Measurements from ENCODE around the gene POPDC3.
A peak's percentile ranks its signal among the peaks of the same experiment; 100 is the strongest.

POPDC3 gene

DNA sequence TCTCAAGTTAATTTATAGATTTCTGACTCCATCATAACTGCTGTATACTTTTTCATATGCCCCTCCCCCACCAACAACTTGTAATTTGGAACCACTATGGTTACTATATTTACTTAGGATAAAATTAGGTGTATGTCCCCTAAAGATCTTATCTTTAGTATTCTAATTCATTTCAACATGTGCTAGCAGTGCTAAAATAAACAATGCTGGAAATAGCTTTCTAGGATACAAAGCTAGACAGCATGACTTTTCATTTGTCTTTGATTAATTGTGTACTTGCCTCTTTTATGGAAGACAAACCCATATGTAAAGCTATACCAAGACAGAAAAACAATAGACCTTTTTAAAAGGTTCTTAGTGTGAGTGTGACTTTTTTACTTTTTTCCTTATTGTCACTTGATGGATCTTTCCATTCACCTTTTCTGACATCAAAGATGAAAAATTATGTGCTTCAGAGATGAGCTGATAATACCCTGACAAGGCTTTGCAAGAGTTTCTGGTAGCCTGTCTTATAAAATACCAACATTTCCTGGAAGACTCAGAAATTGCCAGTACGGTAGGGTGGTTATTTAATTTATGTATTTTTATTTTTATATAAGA lies 31.2 kb upstream of the POPDC3 start:
- H3K4me3 ChIP-seq (ENCODE audit: low read depth, low read length): no peak overlapping the region
- no peak for DNase-seq (ENCODE audit: low read depth)
- TF ChIP-seq MAX (IDR thresholded peaks at IDR 0.05; ENCODE audit: low read depth, low read length) (no peak), POLR2A (IDR thresholded peaks at IDR 0.05; ENCODE audit: extremely low read depth, insufficient read length) (no peak), CTCF (IDR thresholded peaks at IDR 0.05; ENCODE audit: low read depth, low read length) (no peak), MYC (IDR thresholded peaks at IDR 0.05; ENCODE audit: low read depth, low read length) (no peak)

DNA sequence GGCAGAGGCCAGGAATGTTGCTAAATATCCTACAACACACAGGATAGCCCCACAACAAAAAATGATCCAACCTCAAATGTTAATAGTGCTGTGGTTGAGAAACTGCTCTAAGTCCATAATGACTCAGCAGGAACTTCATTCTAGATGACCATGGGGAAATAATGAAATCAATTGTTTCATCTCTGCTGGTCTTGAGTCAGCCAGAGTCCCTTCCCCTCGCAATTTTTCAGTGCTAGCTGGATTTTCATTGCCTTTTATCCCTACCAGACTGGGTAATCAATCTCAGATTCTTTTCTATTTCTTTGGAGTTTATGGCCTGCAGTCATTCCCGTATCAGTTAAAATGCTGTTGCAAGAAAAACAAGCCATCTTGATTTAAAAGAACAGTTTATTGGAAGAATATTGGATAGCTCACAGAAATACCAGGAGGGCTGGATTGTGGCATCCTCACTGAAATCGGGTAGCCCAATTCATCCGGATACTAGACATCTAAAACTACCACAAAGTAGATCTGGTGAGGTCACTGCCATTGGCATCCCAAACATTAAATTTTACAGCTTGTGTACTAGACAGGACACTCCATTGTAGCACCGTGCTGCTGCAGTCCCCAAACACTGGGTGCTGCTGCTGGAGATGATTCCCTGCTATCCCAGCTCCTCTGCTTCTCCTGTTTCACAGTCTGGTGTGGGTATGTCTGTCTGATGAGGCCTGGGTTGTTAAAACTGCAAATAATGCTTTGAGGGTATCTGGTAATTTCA lies 30.3 kb upstream of the POPDC3 start:
- DNase-seq (ENCODE audit: low read depth): peak; percentile 82
- TF ChIP-seq MAX (IDR thresholded peaks at IDR 0.05; ENCODE audit: low read depth, low read length) (no peak), POLR2A (IDR thresholded peaks at IDR 0.05; ENCODE audit: extremely low read depth, insufficient read length) (no peak), CTCF (IDR thresholded peaks at IDR 0.05; ENCODE audit: low read depth, low read length) (no peak), MYC (IDR thresholded peaks at IDR 0.05; ENCODE audit: low read depth, low read length) (no peak)
- H3K4me3 ChIP-seq (ENCODE audit: low read depth, low read length): no peak overlapping the region

- no peak overlapping the region for H3K4me3 ChIP-seq (ENCODE audit: low read depth, low read length)
- DNase-seq (ENCODE audit: low read depth): peak; percentile 66
- TF ChIP-seq MYC (IDR thresholded peaks at IDR 0.05; ENCODE audit: low read depth, low read length) (no peak), MAX (IDR thresholded peaks at IDR 0.05; ENCODE audit: low read depth, low read length) (no peak), CTCF (IDR thresholded peaks at IDR 0.05; ENCODE audit: low read depth, low read length) (no peak), POLR2A (IDR thresholded peaks at IDR 0.05; ENCODE audit: extremely low read depth, insufficient read length) (no peak)
Observed at GRCh38 chr6:105207524-105208269, 27.9 kb upstream of the POPDC3 start.

DNA sequence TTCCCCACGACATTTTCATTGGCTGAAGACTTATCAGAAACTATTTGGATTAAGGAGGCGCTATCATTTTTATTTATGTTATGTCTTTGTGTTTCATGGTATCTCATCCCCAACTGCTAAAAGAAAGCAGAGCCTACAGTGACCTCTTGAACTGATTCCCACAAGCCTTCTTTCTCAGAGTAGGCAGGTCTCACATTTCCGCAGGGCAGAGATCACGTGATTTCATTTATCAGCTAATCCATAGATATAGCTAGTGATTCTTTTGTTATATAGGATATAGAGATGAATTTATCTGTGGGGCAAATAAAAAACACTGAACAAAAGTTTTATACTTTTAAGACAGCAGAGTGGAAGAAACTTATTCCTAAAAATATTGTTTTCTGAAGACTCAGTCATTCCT lies 25.0 kb upstream of the POPDC3 start:
- DNase-seq (ENCODE audit: low read depth): no peak
- H3K4me3 ChIP-seq (ENCODE audit: low read depth, low read length): no peak overlapping the region
- TF ChIP-seq CTCF (IDR thresholded peaks at IDR 0.05; ENCODE audit: low read depth, low read length) (no peak), MAX (IDR thresholded peaks at IDR 0.05; ENCODE audit: low read depth, low read length) (no peak), MYC (IDR thresholded peaks at IDR 0.05; ENCODE audit: low read depth, low read length) (no peak), POLR2A (IDR thresholded peaks at IDR 0.05; ENCODE audit: extremely low read depth, insufficient read length) (no peak)

DNA sequence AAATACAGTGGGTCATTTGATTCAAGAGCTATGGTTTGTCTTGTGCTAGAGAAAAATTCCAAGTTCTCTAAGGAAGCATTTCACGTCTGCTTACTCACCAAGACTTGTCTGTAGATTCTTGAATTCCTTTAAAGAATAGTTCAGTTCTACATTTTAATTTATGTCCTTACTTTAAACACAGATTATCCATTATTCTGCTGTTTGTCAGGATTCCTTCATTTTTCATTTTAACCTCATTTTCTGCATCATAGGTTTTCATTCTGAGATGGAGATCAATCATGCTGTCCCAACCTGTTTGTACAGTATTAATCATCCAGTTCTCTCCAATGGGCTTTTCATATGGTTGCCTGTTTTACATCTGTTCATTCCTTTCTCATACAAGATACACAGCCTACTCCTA lies 24.5 kb upstream of the POPDC3 start:
- DNase-seq (ENCODE audit: low read depth): no peak
- no peak overlapping the region for H3K4me3 ChIP-seq (ENCODE audit: low read depth, low read length)
- TF ChIP-seq MYC (IDR thresholded peaks at IDR 0.05; ENCODE audit: low read depth, low read length): no peak
- no peak for TF ChIP-seq POLR2A (IDR thresholded peaks at IDR 0.05; ENCODE audit: extremely low read depth, insufficient read length)

DNA sequence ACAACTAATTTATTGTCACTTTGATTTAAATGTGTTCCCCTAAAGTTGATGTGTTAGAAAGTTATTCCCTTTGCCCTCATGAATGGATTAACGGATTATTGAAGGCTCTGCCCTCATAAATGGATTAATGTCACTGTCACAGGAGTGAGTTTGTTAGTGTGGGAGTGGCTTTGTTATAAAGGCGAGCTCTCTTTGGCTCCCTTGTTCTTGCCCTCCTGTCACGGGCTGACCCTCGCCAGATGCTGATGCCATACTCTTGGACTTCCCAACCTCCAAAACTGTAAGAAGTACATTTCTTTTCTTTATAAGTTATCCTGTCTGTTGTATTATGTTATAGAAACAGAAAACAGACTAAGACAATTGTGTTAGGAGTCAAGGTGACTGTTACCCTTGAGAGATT lies 22.7 kb upstream of the POPDC3 start:
- DNase-seq (ENCODE audit: low read depth): no peak
- H3K4me3 ChIP-seq (ENCODE audit: low read depth, low read length): no peak overlapping the region
- TF ChIP-seq MAX (IDR thresholded peaks at IDR 0.05; ENCODE audit: low read depth, low read length) (no peak), POLR2A (IDR thresholded peaks at IDR 0.05; ENCODE audit: extremely low read depth, insufficient read length) (no peak), CTCF (IDR thresholded peaks at IDR 0.05; ENCODE audit: low read depth, low read length) (no peak), MYC (IDR thresholded peaks at IDR 0.05; ENCODE audit: low read depth, low read length) (no peak)

Measured in NB4 (cell line).